ENCODE data around the gene USP17L22. TPM values are rescaled to one million over a fixed set of nuclear protein-coding genes. Genes with fewer than 3 reads are reported as not detected.

Gene USP17L22, protein sequence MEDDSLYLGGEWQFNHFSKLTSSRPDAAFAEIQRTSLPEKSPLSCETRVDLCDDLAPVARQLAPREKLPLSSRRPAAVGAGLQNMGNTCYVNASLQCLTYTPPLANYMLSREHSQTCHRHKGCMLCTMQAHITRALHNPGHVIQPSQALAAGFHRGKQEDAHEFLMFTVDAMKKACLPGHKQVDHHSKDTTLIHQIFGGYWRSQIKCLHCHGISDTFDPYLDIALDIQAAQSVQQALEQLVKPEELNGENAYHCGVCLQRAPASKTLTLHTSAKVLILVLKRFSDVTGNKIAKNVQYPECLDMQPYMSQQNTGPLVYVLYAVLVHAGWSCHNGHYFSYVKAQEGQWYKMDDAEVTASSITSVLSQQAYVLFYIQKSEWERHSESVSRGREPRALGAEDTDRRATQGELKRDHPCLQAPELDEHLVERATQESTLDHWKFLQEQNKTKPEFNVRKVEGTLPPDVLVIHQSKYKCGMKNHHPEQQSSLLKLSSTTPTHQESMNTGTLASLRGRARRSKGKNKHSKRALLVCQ
- total RNA-seq (2022; extraction: Qiagen RNA extraction): not detected in 5 replicates

GRCh38 chr4:9267319-9267718 lies at the start of gene USP17L22:
USP17L22 (plus strand) TSS chr4:9267619; CDS start chr4:9267619, 0 bp downstream.

GRCh38 chr4:9219852-9220251 lies 47.6 kb upstream of the USP17L22 start, which contains the start of gene USP17L12:
USP17L12 (plus strand) TSS chr4:9220152; CDS start chr4:9220152, 0 bp downstream.

GRCh38 chr4:9224596-9224995 lies 42.8 kb upstream of the USP17L22 start, which contains the start of gene USP17L13:
USP17L13 (plus strand) TSS chr4:9224896; CDS start chr4:9224896, 0 bp downstream.

DNA sequence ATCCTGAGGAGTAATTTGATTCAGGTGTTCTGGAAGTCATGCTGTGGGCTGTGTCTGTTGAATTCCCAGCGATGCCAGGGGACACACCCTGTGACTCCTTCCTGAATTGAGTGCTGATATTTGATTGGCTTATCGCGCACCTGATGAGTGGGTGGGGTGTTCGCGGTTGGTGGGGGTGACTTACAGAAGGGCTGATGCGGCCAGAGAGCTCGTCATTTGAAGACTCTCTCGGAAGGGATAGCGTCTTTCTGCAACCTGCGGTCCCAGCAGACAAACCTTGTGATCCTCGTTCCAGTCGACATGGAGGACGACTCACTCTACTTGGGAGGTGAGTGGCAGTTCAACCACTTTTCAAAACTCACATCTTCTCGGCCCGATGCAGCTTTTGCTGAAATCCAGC lies 33.3 kb upstream of the USP17L22 start, which contains the start of gene USP17L15:
Gene USP17L15 (plus strand): TSS at position 301 of the 400 bp plus-strand sequence. CDS start 0 bp downstream, at position 301.

GRCh38 chr4:9243579-9243978 lies 23.8 kb upstream of the USP17L22 start, which contains the start of gene USP17L17:
USP17L17 (plus strand) TSS chr4:9243879; CDS start chr4:9243879, 0 bp downstream.

DNA sequence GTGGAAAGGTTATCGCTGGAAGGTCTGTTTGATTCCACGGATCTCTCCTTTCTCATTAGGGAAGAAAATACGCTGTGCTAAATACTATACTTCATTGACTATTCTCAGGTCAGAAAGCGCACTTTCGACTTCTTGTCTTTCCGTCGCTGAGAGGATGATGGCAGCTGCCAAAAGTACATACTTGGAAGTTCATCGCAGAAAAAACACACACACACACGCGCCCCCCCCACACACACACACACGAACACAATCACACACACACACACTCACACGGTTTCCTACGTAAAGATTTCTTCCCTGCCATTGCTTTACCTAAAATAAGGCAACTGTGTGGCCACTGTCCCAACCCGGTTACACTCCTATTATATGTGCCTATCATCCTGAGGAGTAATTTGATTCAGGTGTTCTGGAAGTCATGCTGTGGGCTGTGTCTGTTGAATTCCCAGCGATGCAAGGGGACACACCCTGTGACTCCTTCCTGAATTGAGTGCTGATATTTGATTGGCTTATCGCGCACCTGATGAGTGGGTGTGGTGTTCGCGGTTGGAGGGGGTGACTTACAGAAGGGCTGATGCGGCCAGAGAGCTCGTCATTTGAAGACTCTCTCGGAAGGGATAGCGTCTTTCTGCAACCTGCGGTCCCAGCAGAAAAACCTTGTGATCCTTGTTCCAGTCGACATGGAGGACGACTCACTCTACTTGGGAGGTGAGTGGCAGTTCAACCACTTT lies 19.3 kb upstream of the USP17L22 start, which contains the start of gene USP17L18:
Gene USP17L18 (plus strand): TSS at position 678 of the 728 bp plus-strand sequence. CDS start 0 bp downstream, at position 678.

GRCh38 chr4:9253078-9253477 lies 14.3 kb upstream of the USP17L22 start, which contains the start of gene USP17L19:
USP17L19 (plus strand) TSS chr4:9253378; CDS start chr4:9253378, 0 bp downstream.

DNA sequence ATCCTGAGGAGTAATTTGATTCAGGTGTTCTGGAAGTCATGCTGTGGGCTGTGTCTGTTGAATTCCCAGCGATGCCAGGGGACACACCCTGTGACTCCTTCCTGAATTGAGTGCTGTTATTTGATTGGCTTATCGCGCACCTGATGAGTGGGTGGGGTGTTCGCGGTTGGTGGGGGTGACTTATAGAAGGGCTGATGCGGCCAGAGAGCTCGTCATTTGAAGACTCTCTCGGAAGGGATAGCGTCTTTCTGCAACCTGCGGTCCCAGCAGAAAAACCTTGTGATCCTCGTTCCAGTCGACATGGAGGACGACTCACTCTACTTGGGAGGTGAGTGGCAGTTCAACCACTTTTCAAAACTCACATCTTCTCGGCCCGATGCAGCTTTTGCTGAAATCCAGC lies 9.6 kb upstream of the USP17L22 start, which contains the start of gene USP17L20:
Gene USP17L20 (plus strand): TSS at position 301 of the 400 bp plus-strand sequence. CDS start 0 bp downstream, at position 301.

GRCh38 chr4:9262572-9262971 lies 4.8 kb upstream of the USP17L22 start, which contains the start of gene USP17L21:
USP17L21 (plus strand) TSS chr4:9262872; CDS start chr4:9262872, 0 bp downstream.

Other genes with a start within 250 kb of the USP17L22 start
- gene FAM90A26, start 97.2 kb upstream of the USP17L22 start, total RNA-seq (2022; extraction: Qiagen RNA extraction): not detected in 5 replicates
- gene USP17L10, start 57.0 kb upstream of the USP17L22 start, total RNA-seq (2022; extraction: Qiagen RNA extraction): not detected in 5 replicates
- gene USP17L11, start 52.2 kb upstream of the USP17L22 start, total RNA-seq (2022; extraction: Qiagen RNA extraction): not detected in 5 replicates
- gene USP17L12, start 47.5 kb upstream of the USP17L22 start, total RNA-seq (2022; extraction: Qiagen RNA extraction): not detected in 5 replicates
- not detected in 5 replicates for gene USP17L13, start 42.7 kb upstream of the USP17L22 start, total RNA-seq (2022; extraction: Qiagen RNA extraction)
- not detected in 5 replicates for gene USP17L15, start 33.2 kb upstream of the USP17L22 start, total RNA-seq (2022; extraction: Qiagen RNA extraction)
- not detected in 5 replicates for gene USP17L17, start 23.7 kb upstream of the USP17L22 start, total RNA-seq (2022; extraction: Qiagen RNA extraction)
- gene USP17L18, start 19.0 kb upstream of the USP17L22 start, total RNA-seq (2022; extraction: Qiagen RNA extraction): not detected in 5 replicates
- not detected in 5 replicates for gene USP17L19, start 14.2 kb upstream of the USP17L22 start, total RNA-seq (2022; extraction: Qiagen RNA extraction)
- not detected in 5 replicates for gene USP17L20, start 9.5 kb upstream of the USP17L22 start, total RNA-seq (2022; extraction: Qiagen RNA extraction)
- gene USP17L21, start 4.7 kb upstream of the USP17L22 start, total RNA-seq (2022; extraction: Qiagen RNA extraction): not detected in 5 replicates
- not detected in 5 replicates for gene USP17L24, start 57.5 kb downstream of the USP17L22 start, total RNA-seq (2022; extraction: Qiagen RNA extraction)
- not detected in 5 replicates for gene USP17L25, start 62.3 kb downstream of the USP17L22 start, total RNA-seq (2022; extraction: Qiagen RNA extraction)
- not detected in 5 replicates for gene USP17L26, start 67.0 kb downstream of the USP17L22 start, total RNA-seq (2022; extraction: Qiagen RNA extraction)
- gene USP17L5, start 71.8 kb downstream of the USP17L22 start, total RNA-seq (2022; extraction: Qiagen RNA extraction): not detected in 5 replicates
- gene USP17L27, start 76.5 kb downstream of the USP17L22 start, total RNA-seq (2022; extraction: Qiagen RNA extraction): not detected in 5 replicates
- gene USP17L28, start 81.3 kb downstream of the USP17L22 start, total RNA-seq (2022; extraction: Qiagen RNA extraction): not detected in 5 replicates
- gene USP17L29, start 86.0 kb downstream of the USP17L22 start, total RNA-seq (2022; extraction: Qiagen RNA extraction): not detected in 5 replicates
- not detected in 5 replicates for gene USP17L30, start 95.5 kb downstream of the USP17L22 start, total RNA-seq (2022; extraction: Qiagen RNA extraction)
- not detected in 5 replicates for gene DEFB131A, start 176.8 kb downstream of the USP17L22 start, total RNA-seq (2022; extraction: Qiagen RNA extraction)